Measurements from ENCODE around the gene KIF15.
"Not testable (repeated sequence)": the region's sequence is repeated elsewhere in the genome, so short reads cannot be mapped to it uniquely, and the experiment has no call there.

The KIF15 gene

DNA sequence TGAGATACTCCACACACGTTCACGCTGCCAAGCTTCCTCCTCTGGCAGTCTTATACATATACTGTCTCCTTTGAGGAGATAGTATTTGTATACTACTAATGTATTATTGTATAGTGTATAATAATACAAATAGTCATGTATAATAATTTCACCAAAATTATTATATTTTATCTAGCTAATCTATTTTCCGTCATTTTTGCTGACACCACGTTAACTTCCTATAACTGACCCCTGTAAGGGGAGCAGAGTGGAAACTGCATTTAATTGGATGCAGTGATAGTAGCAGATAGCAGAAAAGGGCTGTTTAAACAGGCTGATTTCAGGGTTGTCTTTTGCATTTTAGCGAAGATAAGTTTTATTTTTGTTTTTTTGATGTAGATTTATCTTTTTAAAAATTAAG, 69.6 kb downstream of the KIF15 start:
- DNase-seq = no peak

DNA sequence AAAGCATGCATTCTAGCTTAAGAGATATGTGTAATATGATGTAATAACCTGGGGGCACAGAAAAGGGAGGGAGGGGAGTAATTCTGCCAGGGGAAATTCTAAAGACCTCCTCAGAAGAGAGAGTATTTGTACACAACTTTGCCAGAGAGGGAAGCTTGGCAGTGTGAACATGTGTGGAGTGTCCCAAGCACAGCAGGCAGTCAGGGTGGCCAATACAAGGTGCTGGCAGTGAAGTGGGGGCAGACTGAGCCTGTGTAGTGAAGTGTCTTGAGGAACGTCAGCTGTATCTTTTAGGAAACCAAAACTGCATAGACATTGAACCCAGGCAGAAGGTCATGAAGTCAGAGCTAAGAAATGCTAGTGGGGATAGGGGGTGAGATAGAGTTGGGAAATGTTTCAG, 70.4 kb downstream of the KIF15 start:
- DNase-seq = no peak

DNA sequence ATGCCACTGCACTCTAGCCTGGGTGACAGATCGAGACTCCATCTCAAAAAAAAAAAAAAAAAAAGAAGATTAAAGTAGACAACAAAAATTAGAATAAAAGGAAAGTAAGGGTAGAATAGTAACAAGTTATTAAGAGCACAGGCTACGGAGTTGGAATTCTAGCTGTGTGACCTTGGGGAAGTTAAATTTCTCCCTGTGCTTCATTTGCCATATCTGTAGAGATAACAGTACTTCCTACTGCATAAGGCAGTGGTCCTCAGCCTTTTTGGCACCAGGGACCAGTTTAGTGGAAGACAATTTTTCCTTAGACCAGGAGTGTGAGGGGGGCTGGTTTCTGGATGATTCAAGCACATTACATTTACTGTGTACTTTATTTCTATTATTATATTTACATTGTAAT, 71.4 kb downstream of the KIF15 start:
- no peak for DNase-seq

DNA sequence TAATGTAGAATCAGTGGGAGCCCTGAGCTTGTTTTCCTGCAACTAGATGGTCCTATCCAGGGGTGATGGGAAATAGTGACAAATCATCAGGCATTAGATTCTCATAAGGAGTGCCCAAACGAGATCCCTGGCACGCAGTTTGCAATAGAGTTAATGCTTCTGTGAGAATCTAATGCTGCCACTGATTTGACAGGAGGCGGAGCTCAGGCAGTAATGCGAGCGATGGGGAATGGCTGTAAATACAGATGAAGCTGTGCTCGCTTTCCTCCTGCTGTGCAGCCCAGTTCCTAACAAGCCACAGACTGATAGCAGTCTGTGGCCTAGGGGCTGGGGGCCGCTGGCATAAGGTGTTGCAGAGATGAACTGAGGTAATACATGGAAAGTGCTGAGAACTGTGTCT, 71.8 kb downstream of the KIF15 start:
- DNase-seq = no peak

DNA sequence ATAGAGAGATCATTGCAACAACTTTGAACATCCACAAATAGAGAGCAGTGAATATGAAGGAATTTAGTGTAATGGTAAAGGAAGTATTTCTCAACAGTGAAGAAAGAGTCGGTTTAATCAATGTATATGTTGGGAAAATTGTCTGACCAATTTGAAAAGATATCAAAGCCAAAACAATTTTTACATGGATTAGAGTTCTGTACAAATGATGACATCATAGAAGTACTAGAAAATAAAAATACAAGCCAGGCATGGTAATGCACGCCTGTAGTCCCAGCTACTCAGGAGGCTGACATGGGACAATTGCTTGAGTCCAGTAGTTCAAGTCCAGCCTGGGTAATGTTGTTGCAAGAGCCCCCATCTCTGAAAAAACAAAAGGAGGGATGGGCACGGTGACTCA, 74.1 kb downstream of the KIF15 start:
- no peak for DNase-seq

DNA sequence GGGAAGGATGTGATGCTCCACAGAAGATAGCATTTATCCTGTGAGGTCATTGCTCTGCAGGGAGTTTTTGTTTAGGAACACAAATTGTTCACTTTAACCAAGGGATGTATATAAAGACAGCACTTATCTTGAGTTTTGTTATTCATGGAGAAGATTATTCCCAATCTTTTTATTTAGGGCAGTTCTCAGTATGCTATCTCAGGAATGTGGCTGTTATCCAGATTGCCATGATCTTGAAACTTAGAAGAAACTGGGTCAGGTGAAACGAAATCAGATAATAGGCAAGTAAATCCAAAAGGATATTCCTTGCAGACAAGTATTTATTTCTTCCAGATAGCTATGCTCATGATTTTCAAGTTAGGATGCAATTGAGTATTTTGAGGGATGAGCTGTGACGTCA, 80.8 kb downstream of the KIF15 start:
- DNase-seq = no peak

DNA sequence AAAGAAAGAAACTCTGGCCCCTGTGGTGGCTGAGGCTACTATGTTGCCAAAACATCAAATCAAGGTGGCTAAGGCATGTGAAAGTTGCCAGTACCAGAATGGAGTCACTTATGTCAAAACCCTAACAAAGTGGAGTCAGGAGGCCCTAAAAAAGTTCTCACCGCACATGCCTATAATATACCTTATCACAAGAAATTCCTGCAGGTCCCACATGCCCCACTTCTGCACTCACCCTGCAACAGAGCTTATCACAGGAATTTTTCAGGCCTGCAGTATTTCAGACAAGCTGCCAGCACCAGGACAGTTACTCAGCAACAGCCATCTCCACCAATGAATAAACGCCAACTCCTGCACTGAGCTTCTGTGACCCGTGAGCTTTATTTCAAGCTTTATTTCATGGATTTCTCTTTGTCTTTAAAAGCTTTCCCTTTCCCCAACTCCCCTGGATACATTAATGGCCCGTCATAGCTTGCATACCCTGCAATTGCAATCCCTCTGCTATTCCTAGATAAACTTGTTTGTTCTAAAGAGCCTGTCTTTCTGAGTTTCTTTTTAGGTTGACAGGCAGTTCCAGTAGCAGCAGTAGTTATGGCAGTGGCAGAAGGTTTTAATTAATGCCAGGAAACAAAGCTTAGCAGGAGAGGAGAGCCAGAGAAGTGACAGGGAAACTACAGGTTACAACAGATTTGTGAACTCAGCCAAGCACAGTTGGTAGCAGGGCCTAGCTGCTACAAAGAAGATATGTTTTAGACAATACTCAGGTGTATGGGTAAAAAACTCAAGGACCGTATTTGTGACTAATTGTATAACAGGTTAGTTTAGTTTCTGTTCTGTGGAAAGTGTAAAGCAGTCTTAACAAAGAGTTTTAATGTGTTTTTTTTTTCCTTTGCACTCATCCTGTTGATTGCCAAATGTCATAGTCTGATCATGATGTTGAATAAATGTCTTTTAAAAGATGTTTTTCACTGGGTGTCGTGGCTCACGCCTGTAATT, 84.2 kb downstream of the KIF15 start:
- DNase-seq = no peak

DNA sequence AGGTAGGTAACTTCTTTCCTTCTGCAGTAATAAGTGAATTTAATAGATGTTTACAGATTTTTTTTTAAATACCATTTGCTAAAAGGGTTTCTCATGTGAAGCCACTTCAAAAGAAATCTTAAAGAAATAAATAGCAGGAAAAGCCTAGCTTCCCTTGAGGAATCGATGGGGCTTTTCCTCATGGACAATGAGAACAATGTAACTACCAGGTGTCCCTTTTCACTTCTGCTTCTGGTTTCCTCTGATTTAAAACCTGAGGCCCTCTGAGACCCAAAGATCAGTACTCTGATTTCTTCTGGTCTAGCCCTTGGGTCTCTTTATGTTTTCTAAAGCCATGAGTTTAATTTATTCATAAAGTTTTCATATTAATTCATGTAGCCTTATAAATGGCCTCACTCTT, 87.0 kb downstream of the KIF15 start:
- DNase-seq = no peak

DNA sequence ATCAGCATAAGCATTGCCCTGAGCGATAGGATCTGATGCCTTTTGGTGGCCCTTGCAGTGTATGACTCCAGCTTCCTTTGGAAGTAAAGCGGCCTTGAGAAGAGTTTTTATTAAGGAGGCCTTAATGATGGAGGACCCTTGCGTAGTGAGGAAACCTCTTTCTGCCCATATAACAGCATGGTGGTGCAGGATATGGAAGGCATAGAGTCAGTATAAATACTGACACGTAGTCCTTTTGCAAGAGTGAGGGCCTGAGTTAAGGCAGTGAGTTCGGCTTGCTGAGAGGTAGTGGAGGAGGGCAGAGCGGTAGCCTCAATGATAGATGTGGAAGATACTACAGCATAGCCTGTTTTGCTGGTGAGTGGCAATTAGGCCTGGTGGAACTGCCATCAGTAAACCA, 95.1 kb downstream of the KIF15 start:
- DNase-seq = not testable (repeated sequence)

DNA sequence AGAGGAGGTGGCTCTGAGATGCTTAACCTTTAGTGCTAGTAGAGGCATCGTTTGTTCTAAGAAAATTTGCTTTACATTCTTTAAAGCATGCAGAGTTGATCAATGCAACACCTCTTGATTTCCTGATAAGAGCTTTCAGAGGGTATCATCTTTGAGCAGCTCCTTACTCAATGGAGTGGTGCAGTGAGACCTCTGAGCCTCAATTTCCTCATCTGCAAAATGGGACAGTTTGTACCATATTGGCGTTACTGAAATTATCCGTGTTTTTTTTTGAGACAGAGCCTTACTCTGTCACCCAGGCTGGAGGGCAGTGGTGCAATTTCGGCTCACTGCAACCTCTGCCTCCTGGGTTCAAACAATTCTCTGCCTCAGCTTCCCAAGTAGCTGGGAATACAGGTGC, 98.5 kb downstream of the KIF15 start:
- DNase-seq = no peak

DNA sequence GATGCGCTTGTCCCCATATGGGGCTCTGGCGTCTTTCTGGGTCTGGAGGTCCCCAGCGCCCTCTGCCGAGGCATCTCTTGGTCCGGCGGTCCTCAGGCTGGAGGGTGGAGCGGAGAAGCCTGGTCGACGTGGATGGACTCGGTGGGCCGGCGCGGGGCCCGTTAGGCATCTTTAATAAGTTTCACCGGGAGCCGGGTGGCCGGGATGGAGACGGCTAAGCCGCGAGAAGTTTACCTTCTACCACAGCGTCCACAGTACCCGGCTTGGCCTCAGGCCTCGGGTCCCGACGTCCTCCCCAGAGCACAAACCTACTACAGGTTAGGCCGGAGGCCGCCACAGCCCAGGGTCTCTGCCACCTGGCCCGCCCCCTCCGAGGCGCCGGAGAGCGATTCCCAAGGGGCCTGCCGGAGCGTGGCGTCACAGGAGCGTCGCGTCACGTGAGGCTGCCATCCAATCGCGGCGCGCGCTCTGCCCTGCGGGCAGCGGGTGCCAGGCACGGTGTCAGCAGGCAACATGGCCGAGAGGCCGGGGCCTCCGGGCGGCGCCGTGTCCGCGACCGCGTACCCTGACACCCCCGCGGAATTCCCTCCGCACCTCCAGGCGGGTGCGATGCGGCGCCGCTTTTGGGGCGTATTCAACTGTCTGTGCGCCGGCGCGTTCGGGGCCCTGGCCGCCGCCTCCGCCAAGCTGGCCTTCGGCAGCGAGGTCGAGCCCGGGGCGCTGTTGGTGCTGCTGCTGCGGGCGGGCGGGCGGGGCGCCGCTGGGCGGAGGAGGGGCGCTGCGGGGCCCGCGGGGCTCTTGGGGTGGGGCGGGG, 100.0 kb downstream of the KIF15 start, which contains the start of gene TMEM42:
TSS of gene TMEM42 (plus strand) at position 501 of the 814 bp plus-strand sequence. CDS start at position 514, 13 bp downstream.
- DNase-seq = peak; percentile 91 to 92

DNA sequence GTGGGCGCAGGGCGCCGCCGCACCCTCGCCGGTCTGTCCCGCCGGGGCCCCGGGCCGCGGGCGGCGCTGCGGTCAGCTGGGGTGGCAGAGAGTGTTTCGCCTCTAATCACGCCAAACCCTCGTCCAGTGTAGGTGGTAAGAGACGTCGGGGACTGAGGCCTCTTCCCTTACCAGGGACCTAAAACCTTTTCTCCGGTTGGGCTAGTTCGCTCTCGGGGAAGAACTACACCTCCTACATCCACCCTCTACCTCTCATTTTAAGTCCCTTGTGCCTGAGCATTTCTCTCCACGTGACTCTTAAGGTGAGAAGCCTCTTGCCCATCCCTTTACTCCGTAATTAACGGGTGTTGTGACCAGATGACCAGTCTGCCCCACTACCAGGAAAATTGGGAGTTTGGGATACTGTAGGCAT, 100.6 kb downstream of the KIF15 start:
- no peak for DNase-seq

DNA sequence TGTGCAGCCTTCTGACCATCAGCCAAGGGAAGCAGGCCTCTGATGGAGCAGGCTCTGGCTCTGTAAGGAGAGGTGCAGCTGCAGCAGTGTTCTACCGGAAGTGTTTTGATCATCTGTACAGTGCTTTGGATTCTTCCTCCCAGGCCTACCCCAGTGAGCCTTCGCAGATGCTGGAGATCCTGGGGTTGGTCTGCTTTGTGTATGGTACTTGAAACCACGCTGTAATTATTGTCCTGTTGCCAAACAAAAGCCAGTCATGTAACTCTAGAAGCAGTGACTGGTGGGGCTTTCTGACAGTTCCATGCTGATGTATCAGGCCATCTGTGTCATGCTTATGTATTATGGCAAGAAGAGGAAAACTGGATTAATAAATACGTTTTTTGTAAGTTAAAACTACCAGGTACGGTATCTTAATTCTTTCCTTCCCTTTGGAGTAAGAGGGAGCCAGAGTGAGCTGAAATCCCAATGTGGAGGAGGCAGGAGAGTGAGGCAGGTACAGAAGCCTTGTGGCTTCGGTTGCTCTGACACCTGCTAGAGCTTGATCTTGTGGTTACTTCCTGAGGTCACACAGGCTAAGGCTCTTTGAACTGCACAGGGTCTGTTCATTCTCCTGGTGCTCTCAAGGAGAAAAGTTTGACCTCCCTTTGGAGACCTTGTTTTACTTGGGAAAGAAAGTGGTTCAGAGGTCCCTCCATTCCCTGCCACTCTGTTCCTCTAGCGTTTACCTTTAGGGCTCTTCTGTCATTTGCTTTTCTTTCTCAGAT, 103.9 kb downstream of the KIF15 start:
- DNase-seq = peak in 1 of 2 donors; percentile 25

DNA sequence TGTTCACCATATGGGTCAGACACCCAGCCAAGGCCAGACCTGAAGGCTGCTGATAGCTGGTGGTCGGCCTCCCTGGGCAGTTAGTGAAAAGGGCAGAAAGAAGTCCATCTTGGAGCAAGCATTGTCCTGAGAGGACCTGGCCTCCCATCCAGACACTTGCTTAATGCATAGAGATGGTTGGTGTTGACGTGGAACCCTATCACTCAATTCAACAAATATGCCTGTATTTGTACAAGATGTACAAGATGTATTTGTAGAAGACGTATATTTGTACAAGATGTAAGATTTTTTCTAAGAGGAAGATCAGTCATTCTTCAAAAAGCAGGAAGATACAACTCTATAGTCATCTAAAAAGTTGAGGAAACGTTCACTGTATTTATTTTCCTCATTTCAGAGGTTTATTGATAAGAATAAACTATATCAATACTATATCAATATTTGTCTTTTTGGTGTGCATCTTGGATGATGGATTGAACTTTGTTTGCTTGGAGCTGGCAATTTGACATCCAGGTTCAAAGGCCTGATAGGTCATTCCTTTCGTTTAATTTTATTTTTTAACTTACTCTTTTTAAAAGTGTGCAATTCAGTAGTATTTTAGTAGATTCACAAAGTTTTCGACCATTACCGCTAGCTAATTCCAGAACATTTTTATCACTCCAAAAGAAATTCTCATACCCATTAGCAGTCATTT, 106.0 kb downstream of the KIF15 start:
- DNase-seq = no peak

DNA sequence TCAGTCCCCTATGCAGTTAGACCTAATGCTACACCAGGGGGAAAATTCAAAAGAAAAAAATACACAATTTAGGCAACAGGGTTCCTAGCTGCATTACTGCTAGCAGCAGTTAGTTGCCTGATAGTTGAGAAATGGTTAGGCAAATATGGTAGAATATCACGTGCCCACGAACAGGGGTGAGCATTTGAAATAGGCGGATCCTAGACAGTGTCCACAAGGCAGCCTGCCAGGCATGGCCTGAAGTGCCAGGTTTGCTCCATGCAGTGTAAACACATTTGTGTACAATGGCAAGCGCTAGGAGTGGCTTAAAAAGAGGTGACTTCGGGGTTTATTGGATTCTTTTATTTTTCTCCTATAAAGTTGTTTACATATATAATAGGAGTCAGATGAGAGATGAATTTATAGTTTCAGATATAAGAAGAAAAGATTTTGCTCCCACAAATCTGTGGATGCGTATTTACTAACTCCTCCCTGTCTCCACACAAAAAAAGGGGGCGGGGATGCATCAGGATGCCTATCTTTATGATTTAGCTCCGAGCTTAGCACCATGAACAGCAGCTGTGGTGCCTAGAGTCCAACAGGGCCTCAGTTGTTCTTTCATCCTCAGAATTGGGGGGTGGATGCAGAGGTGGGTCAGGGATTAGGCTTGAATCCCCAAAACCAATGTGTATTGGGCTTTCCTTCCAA, 108.9 kb downstream of the KIF15 start:
- DNase-seq = no peak

DNA sequence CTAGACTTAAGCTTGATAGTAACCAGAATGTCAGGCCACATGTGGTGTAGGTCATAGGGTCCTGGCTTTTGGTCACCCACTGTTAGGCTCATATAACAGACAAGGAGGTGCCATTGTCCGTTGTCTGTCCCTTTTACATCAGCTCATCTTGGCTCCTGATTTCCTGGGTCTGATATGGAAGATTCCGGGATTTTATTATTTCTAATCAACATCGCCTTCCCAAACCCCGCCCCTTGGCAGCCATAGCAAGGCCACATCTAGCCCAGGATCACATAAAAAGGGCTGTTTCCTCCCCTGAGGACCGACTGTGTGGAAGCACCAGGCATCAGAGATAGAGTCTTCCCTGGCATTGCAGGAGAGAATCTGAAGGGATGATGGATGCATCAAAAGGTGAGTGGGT, 112.7 kb downstream of the KIF15 start, which contains the start of gene TGM4:
TSS of gene TGM4 (plus strand) at position 301 of the 400 bp plus-strand sequence. CDS start at position 372, 71 bp downstream.
- no peak for DNase-seq

DNA sequence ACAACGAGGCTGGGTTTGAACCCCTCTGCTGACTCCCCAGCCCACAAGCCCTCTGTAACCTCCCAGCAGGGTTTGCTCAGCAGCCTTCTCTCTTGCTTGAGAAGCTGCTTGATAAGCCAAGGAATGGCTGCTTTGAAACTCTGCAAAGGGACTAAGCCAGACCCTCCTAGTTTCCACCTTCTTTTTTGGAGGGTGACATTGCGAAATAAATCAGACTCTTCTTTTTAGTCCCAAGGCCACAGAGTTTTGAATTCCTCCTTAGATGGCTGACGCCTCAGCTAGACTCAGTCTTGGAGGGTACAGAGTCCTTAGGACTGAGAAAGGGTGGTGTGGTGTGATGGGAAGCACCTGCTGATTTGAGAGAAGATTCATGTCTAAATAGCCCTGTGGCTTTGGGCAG, 114.0 kb downstream of the KIF15 start:
- DNase-seq = no peak

DNA sequence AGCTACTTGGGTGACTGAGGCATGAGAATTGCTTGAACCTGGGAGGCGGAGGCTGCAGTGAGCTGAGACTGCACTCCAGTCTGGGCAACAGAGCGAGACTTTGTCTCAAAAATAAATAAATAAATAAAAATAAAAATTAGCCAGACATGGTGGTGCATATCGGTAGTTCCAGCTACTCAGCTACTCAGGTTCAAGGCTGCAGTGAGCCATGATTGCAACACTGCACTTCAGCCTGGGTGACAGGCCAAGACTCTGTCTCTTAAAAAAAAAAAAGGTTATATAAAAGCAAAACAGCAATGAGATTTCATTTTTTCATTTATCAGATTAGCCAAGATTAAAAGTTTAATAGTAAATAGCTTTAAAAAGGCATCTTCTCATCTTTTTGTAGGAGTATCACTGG, 115.7 kb downstream of the KIF15 start:
- DNase-seq = no peak

DNA sequence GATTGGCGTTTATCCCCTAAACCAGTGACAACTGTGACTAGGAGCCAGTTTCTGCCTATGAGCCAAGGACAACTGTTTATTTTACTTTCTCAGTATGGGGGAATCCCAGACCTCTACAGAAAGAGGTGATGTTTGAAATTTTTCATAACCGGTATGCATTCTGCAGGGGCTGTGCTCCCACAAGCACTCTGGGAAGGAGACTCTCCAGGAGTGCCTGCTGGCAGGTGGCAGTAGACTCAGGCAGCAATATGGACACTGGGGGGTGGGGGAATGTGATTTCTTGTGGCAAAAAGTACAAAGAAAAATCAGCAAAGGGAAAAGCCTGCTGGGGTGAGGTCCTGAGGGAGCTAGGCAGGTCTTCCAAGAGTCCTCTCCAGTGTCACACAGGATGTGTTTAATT, 118.7 kb downstream of the KIF15 start:
- no peak for DNase-seq

DNA sequence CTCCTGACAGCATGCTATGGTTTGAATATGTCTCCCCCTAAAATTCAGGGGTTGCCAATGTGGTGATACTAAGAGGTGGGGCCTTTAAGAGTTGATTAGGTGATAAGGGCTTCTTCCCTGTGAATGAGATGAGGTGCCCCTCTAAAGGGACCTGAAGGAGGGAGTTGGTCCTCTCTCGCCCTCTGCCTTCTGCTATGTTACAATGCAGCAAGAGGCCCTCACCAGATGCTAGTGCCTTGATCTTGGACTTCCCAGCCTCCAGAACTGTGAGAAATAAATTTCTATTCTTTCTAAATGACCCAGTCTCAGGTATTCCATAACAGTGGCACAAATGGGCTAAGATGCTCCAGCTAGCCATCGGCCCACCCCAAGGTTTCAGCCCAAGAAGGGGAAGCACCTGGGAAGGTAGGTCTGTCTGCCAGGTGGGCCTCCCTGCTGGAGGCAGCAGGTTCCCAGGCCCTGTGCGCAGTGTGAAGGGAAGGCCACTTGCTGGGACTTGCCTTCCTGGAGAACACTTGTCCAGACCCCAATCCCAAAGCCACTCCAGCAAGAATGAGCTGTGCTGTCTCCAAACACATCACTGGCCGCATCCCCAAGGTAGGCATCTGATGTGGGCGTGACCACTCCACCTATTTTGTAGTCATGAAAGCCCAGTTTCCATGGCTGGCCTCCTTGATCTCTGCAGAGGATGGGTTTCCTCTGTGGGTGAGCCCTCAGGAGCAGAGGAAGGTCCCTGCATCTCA, 121.8 kb downstream of the KIF15 start:
- no peak for DNase-seq

DNA sequence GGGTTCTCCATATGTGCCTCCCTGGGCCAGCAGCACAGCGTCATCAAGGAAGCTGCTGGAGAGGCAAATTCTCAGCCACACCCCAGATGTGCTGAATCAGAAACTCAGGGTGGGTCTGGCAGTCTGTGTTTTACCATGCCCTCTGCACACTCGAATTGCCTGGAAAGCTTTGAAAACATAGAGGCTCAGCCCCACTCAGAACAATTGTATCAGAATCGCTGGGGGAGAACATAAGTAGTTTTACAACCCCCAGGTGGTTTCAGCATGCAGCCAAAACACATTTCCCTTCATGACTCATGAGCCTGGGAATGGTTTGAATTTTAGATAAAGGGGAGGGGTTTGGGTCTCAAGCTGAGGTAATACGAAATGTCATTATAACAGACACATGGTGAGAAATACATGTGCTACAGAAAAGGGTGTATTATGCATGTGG, 122.4 kb downstream of the KIF15 start:
- no peak for DNase-seq
